Hair follicle dermal papilla cell (primary cell): ENCODE measurements around the gene LRRN4CL. TPM values are rescaled to one million over a fixed set of nuclear protein-coding genes. Genes with fewer than 3 reads are reported as not detected.

Experiments used
- small RNA-seq: library from RNA; depleted of rRNA; stranded (forward); fragments of <200 nt; gene quantifications from one replicate; pipeline ENCODE3, GENCODE V24; 2012
- total RNA-seq: library from RNA; depleted of rRNA; stranded (reverse); fragments of >200 nt; gene quantifications from 2 replicates; pipeline ENCODE4 v1.2.3, GENCODE V29; 2012

LRRN4CL gene
- 63.6 and 104 TPM in 2 replicates for total RNA-seq

GRCh38 chr11:62689421-62690183 is at the start of gene LRRN4CL:
LRRN4CL (minus strand) TSS chr11:62689530; CDS start chr11:62688508, 1,022 bp downstream.

DNA sequence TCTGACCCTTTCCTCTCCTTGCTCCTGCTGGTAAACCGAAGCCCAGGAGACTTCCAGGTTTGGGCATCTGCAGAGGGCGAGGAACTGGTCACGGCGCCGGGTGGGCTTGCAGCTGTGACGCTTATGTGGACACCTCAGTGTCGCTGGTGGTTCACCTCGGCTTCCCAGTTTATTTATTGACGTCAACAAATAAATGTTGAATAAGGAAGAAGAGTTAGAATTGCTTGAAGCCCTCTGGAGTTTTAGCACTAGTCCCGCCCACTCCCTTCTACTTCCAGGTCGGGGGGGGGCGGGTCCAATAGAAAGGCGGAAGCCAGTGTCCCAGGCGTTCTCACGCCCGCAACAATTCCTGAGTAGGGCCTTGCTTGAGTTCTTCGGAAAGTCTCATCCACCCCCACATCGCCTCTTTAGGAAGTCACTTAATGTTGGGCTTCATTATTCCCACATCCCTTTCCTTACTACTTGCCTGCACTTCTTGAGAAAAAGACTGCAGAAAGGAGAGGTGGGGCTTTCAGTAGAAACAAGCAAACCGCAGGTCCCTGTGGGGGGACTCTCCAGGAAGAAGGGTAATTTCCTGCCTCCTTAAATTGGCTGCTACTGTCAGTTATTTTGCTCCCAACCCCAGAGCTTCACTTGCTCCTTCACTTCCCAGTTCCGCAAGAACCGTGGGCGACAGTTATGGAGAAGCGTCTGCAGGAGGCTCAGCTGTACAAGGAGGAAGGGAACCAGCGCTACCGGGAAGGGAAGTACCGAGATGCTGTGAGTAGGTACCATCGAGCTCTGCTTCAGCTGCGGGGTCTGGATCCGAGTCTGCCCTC is 39.0 kb upstream of the LRRN4CL start, which contains the start of gene TTC9C:
TTC9C (plus strand) TSS at position 316 of the 818 bp plus-strand sequence; CDS start at position 679, 363 bp downstream.

DNA sequence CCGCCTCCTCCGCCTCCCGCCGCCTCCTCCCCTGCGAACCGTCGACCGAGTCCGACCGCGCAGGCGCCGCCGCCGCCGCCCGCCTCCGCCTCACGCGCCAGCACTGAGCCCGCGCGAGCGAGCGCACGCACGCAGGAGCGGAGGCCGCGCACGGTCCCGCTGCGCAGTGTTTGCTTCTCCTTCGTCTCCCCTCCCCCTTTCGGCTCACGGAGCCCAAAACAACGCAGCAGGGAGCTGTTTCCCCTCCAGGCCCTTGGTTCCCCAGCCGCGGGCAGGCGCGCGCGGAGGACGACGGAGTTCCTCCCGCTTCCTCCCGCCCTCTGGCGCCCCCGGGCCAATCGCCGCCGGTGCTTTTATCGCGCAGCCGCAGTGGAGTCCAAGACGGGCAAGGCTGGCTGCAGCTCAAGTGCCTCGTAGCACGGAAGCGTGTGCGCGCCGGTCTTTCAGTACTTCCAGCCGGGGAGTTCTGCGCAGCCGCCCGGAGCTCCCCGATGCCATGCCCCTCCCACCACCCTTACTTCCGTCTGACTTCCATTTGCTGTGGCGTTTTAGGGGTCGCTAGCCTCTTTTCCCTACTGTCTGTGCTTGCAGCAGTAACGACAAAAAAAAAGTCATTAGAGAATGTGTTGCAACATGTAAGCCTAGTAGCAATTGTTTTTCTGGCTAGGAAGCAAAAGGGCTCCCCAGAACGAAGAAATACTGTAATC is 38.0 kb upstream of the LRRN4CL start, which contains the start of gene HNRNPUL2:
HNRNPUL2 (minus strand) TSS at position 293 of the 707 bp plus-strand sequence. CDS start 301 bp downstream, outside the sequence.

DNA sequence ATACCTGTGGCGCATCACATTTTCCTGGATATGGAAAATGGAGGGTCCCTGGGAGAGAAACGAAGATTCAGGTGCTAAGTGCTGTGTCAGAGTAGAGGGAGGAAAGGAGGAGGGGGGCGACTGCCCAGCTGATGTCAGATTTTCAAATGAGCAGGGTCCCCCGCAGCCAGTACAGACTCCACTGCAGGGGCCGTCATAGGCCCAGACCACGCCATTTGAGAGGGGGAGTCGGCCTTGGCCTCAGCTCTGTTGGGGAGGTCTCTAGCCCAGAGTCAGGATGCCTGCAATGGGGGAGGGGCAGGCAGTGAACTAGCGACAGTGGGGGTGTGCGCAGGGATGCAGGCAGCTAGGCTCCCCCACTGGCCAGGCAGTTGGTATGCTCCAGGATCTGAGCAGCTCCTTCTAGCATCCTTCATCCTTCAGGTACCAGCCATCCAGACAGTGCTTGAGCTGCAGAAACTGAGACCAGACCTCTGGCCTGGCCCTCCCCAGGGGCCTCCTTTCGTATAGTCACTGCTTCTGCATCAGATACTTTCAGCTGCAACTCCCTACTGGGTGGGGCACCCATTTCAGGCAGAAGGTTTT is 18.0 kb upstream of the LRRN4CL start, which contains the start of the genes BSCL2 and GNG3:
BSCL2 (minus strand) TSS at position 148 of the 585 bp plus-strand sequence. CDS start 229 bp downstream, outside the sequence.
GNG3 (plus strand) TSS at position 400 of the 585 bp plus-strand sequence. CDS start 620 bp downstream, outside the sequence.

GRCh38 chr11:62678770-62679696 is 10.3 kb downstream of the LRRN4CL start, which contains the start of gene UBXN1:
UBXN1 (minus strand) TSS chr11:62679073; CDS start chr11:62678923, 150 bp downstream.

DNA sequence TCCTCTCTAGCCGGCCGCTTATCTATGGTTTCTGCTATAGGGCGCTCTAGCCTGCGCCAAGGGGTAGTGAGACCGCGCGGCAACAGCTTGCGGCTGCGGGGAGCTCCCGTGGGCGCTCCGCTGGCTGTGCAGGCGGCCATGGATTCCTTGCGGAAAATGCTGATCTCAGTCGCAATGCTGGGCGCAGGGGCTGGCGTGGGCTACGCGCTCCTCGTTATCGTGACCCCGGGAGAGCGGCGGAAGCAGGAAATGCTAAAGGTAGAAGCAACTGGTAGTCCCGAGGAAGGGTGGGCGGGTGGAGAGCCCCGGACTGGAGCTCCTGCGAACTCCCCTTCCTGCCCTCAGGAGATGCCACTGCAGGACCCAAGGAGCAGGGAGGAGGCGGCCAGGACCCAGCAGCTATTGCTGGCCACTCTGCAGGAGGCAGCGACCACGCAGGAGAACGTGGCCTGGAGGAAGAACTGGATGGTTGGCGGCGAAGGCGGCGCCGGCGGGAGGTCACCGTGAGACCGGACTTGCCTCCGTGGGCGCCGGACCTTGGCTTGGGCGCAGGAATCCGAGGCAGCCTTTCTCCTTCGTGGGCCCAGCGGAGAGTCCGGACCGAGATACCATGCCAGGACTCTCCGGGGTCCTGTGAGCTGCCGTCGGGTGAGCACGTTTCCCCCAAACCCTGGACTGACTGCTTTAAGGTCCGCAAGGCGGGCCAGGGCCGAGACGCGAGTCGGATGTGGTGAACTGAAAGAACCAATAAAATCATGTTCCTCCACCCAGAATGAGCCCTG is 17.5 kb downstream of the LRRN4CL start, which contains the start of the genes LBHD1 and UQCC3:
LBHD1 (minus strand) TSS at position 660 of the 782 bp plus-strand sequence. CDS start 2,236 bp downstream, outside the sequence.
UQCC3 (plus strand) TSS at position 66 of the 782 bp plus-strand sequence; CDS start at position 139, 73 bp downstream.

GRCh38 chr11:62665075-62665598 is 24.2 kb downstream of the LRRN4CL start, which contains the start of the genes C11orf98 and CSKMT:
C11orf98 (minus strand) TSS chr11:62665210; CDS start chr11:62665169, 41 bp downstream.
CSKMT (plus strand) TSS chr11:62665312; CDS start chr11:62665880, 568 bp downstream.

GRCh38 chr11:62645946-62646824 is 43.1 kb downstream of the LRRN4CL start, which contains the start of gene GANAB:
GANAB (minus strand) TSS chr11:62646613; CDS start chr11:62646599, 14 bp downstream.

Small RNA genes lying within 50 kb of the gene (small RNA-seq; reads per million reads assigned to genes)
- not detected for gene SNORA57

Other genes starting within 250 kb of the LRRN4CL start
- gene AHNAK, start 142.7 kb downstream of the LRRN4CL start, total RNA-seq = 953 and 967 TPM in 2 replicates
- 1,028 and 1,088 TPM in 2 replicates for gene EEF1G, start 115.6 kb downstream of the LRRN4CL start, total RNA-seq
- 6.3 and 7.2 TPM in 2 replicates for gene TUT1, start 98.0 kb downstream of the LRRN4CL start, total RNA-seq
- gene MTA2, start 87.7 kb downstream of the LRRN4CL start, total RNA-seq = 138 and 161 TPM in 2 replicates
- gene EML3, start 76.8 kb downstream of the LRRN4CL start, total RNA-seq = 35.9 and 38.5 TPM in 2 replicates
- 3.7 and 5.5 TPM in 2 replicates for gene ROM1, start 76.3 kb downstream of the LRRN4CL start, total RNA-seq
- gene B3GAT3, start 67.5 kb downstream of the LRRN4CL start, total RNA-seq = 24.0 and 24.2 TPM in 2 replicates
- 248 and 270 TPM in 2 replicates for gene GANAB, start 42.9 kb downstream of the LRRN4CL start, total RNA-seq
- 25.5 and 29.4 TPM in 2 replicates for gene INTS5, start 36.2 kb downstream of the LRRN4CL start, total RNA-seq
- 14.9 and 20.3 TPM in 2 replicates for gene C11orf98, start 24.3 kb downstream of the LRRN4CL start, total RNA-seq
- 3.2 and 7.3 TPM in 2 replicates for gene CSKMT, start 24.2 kb downstream of the LRRN4CL start, total RNA-seq
- gene UQCC3, start 17.9 kb downstream of the LRRN4CL start, total RNA-seq = 4.4 and 5.6 TPM in 2 replicates
- gene LBHD1, start 17.3 kb downstream of the LRRN4CL start, total RNA-seq = 4.0 and 4.5 TPM in 2 replicates
- gene UBXN1, start 10.5 kb downstream of the LRRN4CL start, total RNA-seq = 70.9 and 82.1 TPM in 2 replicates
- gene BSCL2, start 17.9 kb upstream of the LRRN4CL start, total RNA-seq = 47.2 and 64.5 TPM in 2 replicates
- not detected in 2 replicates for gene GNG3, start 18.1 kb upstream of the LRRN4CL start, total RNA-seq
- 7.5 and 10.9 TPM in 2 replicates for gene HNRNPUL2, start 37.9 kb upstream of the LRRN4CL start, total RNA-seq
- 27.9 and 36.0 TPM in 2 replicates for gene TTC9C, start 39.0 kb upstream of the LRRN4CL start, total RNA-seq
- 19.3 and 21.4 TPM in 2 replicates for gene ZBTB3, start 64.6 kb upstream of the LRRN4CL start, total RNA-seq
- 34.9 and 47.2 TPM in 2 replicates for gene POLR2G, start 72.0 kb upstream of the LRRN4CL start, total RNA-seq
- 13.5 and 19.5 TPM in 2 replicates for gene TAF6L, start 81.9 kb upstream of the LRRN4CL start, total RNA-seq
- gene TMEM179B, start 97.9 kb upstream of the LRRN4CL start, total RNA-seq = 38.0 and 38.1 TPM in 2 replicates
- gene TMEM223, start 102.5 kb upstream of the LRRN4CL start, total RNA-seq = 12.3 and 13.1 TPM in 2 replicates
- 30.5 and 38.9 TPM in 2 replicates for gene NXF1, start 115.9 kb upstream of the LRRN4CL start, total RNA-seq
- gene STX5, start 142.5 kb upstream of the LRRN4CL start, total RNA-seq = 48.3 and 56.5 TPM in 2 replicates
- gene TEX54, start 143.3 kb upstream of the LRRN4CL start, total RNA-seq = not detected in 2 replicates
- gene WDR74, start 150.1 kb upstream of the LRRN4CL start, total RNA-seq = 28.9 and 29.1 TPM in 2 replicates
- gene SLC3A2, start 191.4 kb upstream of the LRRN4CL start, total RNA-seq = 169 and 184 TPM in 2 replicates
- gene CHRM1, start 231.8 kb upstream of the LRRN4CL start, total RNA-seq = not detected in 2 replicates